Measurements from ENCODE around the gene NPHP4. TPM values are rescaled to one million over a fixed set of nuclear protein-coding genes. Genes with fewer than 3 reads are reported as not detected.

NPHP4 gene
- total RNA-seq, 2 experiments from 2014 or later, result 18.1 to 19.1 TPM

GRCh38 chr1:5989731-5990271 is 2.4 kb downstream of the NPHP4 start:
- Mint-ChIP-seq H3K27ac (no peak overlapping the region), H3K4me3 (peak overlapping the region; percentile 99), H3K9me3 (no peaks in the 10 kb centered on the region), H3K36me3 (ENCODE audit: low read depth) (peaks cover 21% of the 10 kb centered on the region), H3K4me1 (peaks cover 21% of the 10 kb centered on the region), H3K27me3 (no peaks in the 10 kb centered on the region)
- POLR2A ChIA-PET, result interaction anchor here (5.8 kb wide), 1 partner anchor 40 kb away, joined by 136 read pairs; no protein-coding TSS in a partner anchor
- no peak for DNase-seq
- CTCF ChIA-PET, result interaction anchor here (0.7 kb wide), 1 partner anchor 39 kb away, joined by 3 read pairs; no protein-coding TSS in a partner anchor

GRCh38 chr1:5989286-5989605 is 3.0 kb downstream of the NPHP4 start:
- Mint-ChIP-seq H3K36me3 (ENCODE audit: low read depth) (peaks cover 18% of the 10 kb centered on the region), H3K4me1 (peaks cover 17% of the 10 kb centered on the region), H3K9me3 (no peaks in the 10 kb centered on the region), H3K4me3 (no peak overlapping the region), H3K27ac (no peak overlapping the region), H3K27me3 (no peaks in the 10 kb centered on the region)
- no peak for DNase-seq
- POLR2A ChIA-PET, result no interaction called here
- CTCF ChIA-PET, result no interaction called here

- ChIA-PET POLR2A (no interaction called here), CTCF (no interaction called here)
- H3K27ac Mint-ChIP-seq, result no peak overlapping the region
- no peaks in the 10 kb centered on the region for H3K9me3 Mint-ChIP-seq
- no peak overlapping the region for H3K4me3 Mint-ChIP-seq
- H3K4me1 Mint-ChIP-seq, result peaks cover 17% of the 10 kb centered on the region
- H3K27me3 Mint-ChIP-seq, result no peaks in the 10 kb centered on the region
- DNase-seq, result no peak
- peaks cover 18% of the 10 kb centered on the region for H3K36me3 Mint-ChIP-seq (ENCODE audit: low read depth)
Observed at GRCh38 chr1:5988596-5989285, 3.5 kb downstream of the NPHP4 start.

- peaks cover 20% of the 10 kb centered on the region for H3K36me3 Mint-ChIP-seq (ENCODE audit: low read depth)
Observed at GRCh38 chr1:5986018-5986417, 6.2 kb downstream of the NPHP4 start.

GRCh38 chr1:5985250-5985649 is 7.0 kb downstream of the NPHP4 start:
- no peaks in the 10 kb centered on the region for H3K9me3 Mint-ChIP-seq
- H3K27me3 Mint-ChIP-seq, result no peaks in the 10 kb centered on the region
- POLR2A ChIA-PET, result no interaction called here
- DNase-seq, result no peak
- H3K4me3 Mint-ChIP-seq, result no peak overlapping the region
- CTCF ChIA-PET, result no interaction called here
- peaks cover 20% of the 10 kb centered on the region for H3K36me3 Mint-ChIP-seq (ENCODE audit: low read depth)
- peaks cover 35% of the 10 kb centered on the region for H3K4me1 Mint-ChIP-seq
- H3K27ac Mint-ChIP-seq, result no peak overlapping the region

More at GRCh38 chr1:5986018-5986417, 6.2 kb downstream of the NPHP4 start:
- H3K4me1 Mint-ChIP-seq, result peaks cover 34% of the 10 kb centered on the region
- no peaks in the 10 kb centered on the region for H3K9me3 Mint-ChIP-seq
- ChIA-PET POLR2A (no interaction called here), CTCF (no interaction called here)
- H3K27ac Mint-ChIP-seq, result no peak overlapping the region
- DNase-seq, result no peak
- no peak overlapping the region for H3K4me3 Mint-ChIP-seq
- H3K27me3 Mint-ChIP-seq, result no peaks in the 10 kb centered on the region

- no peak for DNase-seq
- POLR2A ChIA-PET, result interaction anchor here (0.8 kb wide), 1 partner anchor 216 kb away, joined by 3 read pairs; the partner anchor contains the start of gene RPL22
- Mint-ChIP-seq H3K27me3 (no peaks in the 10 kb centered on the region), H3K27ac (no peak overlapping the region), H3K9me3 (no peaks in the 10 kb centered on the region), H3K36me3 (ENCODE audit: low read depth) (peaks cover 15% of the 10 kb centered on the region), H3K4me1 (peaks cover 31% of the 10 kb centered on the region), H3K4me3 (no peak overlapping the region)
- CTCF ChIA-PET, result interaction anchor here (0.8 kb wide), 1 partner anchor 7 kb away, joined by 3 read pairs; no protein-coding TSS in a partner anchor
Observed at GRCh38 chr1:5983361-5984103, 8.7 kb downstream of the NPHP4 start.

- H3K9me3 Mint-ChIP-seq, result no peaks in the 10 kb centered on the region
- no peak for DNase-seq
- peaks cover 19% of the 10 kb centered on the region for H3K36me3 Mint-ChIP-seq (ENCODE audit: low read depth)
- ChIA-PET CTCF (interaction anchor here (0.8 kb wide), 1 partner anchor 8 kb away, joined by 3 read pairs; no protein-coding TSS in a partner anchor), POLR2A (interaction anchor here (0.8 kb wide), 1 partner anchor 217 kb away, joined by 3 read pairs; the partner anchor contains the start of gene RPL22)
- H3K4me1 Mint-ChIP-seq, result peaks cover 28% of the 10 kb centered on the region
- H3K4me3 Mint-ChIP-seq, result no peak overlapping the region
- no peaks in the 10 kb centered on the region for H3K27me3 Mint-ChIP-seq
- no peak overlapping the region for H3K27ac Mint-ChIP-seq
Observed at GRCh38 chr1:5982868-5983267, 9.4 kb downstream of the NPHP4 start.

- H3K4me1 Mint-ChIP-seq, result peaks cover 31% of the 10 kb centered on the region
- no peaks in the 10 kb centered on the region for H3K27me3 Mint-ChIP-seq
- ChIA-PET CTCF (no interaction called here), POLR2A (no interaction called here)
- peaks cover 2% of the 10 kb centered on the region for H3K9me3 Mint-ChIP-seq
- no peak overlapping the region for H3K4me3 Mint-ChIP-seq
- no peak for DNase-seq
- no peak overlapping the region for H3K27ac Mint-ChIP-seq
- peaks cover 24% of the 10 kb centered on the region for H3K36me3 Mint-ChIP-seq (ENCODE audit: low read depth)
Observed at GRCh38 chr1:5982276-5982675, 9.9 kb downstream of the NPHP4 start.

GRCh38 chr1:5981009-5981380 is 11.2 kb downstream of the NPHP4 start:
- H3K4me3 Mint-ChIP-seq, result no peak overlapping the region
- H3K4me1 Mint-ChIP-seq, result peaks cover 31% of the 10 kb centered on the region
- H3K27me3 Mint-ChIP-seq, result no peaks in the 10 kb centered on the region
- ChIA-PET POLR2A (interaction anchor here (1.2 to 1.3 kb wide), 2 partner anchors 10 to 15 kb away, joined by 3 read pairs; no protein-coding TSS in a partner anchor), CTCF (no interaction called here)
- H3K9me3 Mint-ChIP-seq, result peaks cover 2% of the 10 kb centered on the region
- DNase-seq, result no peak
- H3K36me3 Mint-ChIP-seq (ENCODE audit: low read depth), result peaks cover 31% of the 10 kb centered on the region
- no peak overlapping the region for H3K27ac Mint-ChIP-seq

- no peaks in the 10 kb centered on the region for H3K27me3 Mint-ChIP-seq
- no peak overlapping the region for H3K27ac Mint-ChIP-seq
- DNase-seq, result no peak
- no peak overlapping the region for H3K4me3 Mint-ChIP-seq
- POLR2A ChIA-PET, result interaction anchor here (1.2 to 1.3 kb wide), 2 partner anchors 9 to 14 kb away, joined by 3 read pairs; no protein-coding TSS in a partner anchor
- peaks cover 2% of the 10 kb centered on the region for H3K9me3 Mint-ChIP-seq
- CTCF ChIA-PET, result no interaction called here
- H3K4me1 Mint-ChIP-seq, result peaks cover 31% of the 10 kb centered on the region
- peaks cover 31% of the 10 kb centered on the region for H3K36me3 Mint-ChIP-seq (ENCODE audit: low read depth)
Observed at GRCh38 chr1:5980314-5981008, 11.8 kb downstream of the NPHP4 start.

GRCh38 chr1:5979536-5980313 is 12.5 kb downstream of the NPHP4 start:
- Mint-ChIP-seq H3K9me3 (peaks cover 2% of the 10 kb centered on the region), H3K4me3 (no peak overlapping the region), H3K27ac (no peak overlapping the region), H3K36me3 (ENCODE audit: low read depth) (peaks cover 28% of the 10 kb centered on the region), H3K27me3 (no peaks in the 10 kb centered on the region), H3K4me1 (peaks cover 32% of the 10 kb centered on the region)
- ChIA-PET CTCF (no interaction called here), POLR2A (no interaction called here)
- no peak for DNase-seq

- H3K27me3 Mint-ChIP-seq, result no peaks in the 10 kb centered on the region
- H3K27ac Mint-ChIP-seq, result no peak overlapping the region
- H3K36me3 Mint-ChIP-seq (ENCODE audit: low read depth), result peaks cover 27% of the 10 kb centered on the region
- DNase-seq, result no peak
- ChIA-PET CTCF (no interaction called here), POLR2A (interaction anchor here (1.6 kb wide), 1 partner anchor 59 kb away, joined by 3 read pairs; no protein-coding TSS in a partner anchor)
- H3K4me1 Mint-ChIP-seq, result peaks cover 29% of the 10 kb centered on the region
- H3K9me3 Mint-ChIP-seq, result peaks cover 2% of the 10 kb centered on the region
- H3K4me3 Mint-ChIP-seq, result no peak overlapping the region
Observed at GRCh38 chr1:5978452-5978851, 13.8 kb downstream of the NPHP4 start.

Data from activated CD4-positive, alpha-beta memory T cell treated with anti-CD3 and anti-CD28 coated beads, Interleukin-2, amount 10 ng/mL, durations not matched to agents 7 days and 5 days (primary cell).